ENCODE results near the gene PLA2G4E. TPM values are rescaled to one million over a fixed set of nuclear protein-coding genes. Genes with fewer than 3 reads are reported as not detected.

PLA2G4E gene
- total RNA-seq, 1 experiment from 2014 or later, result not detected

DNA sequence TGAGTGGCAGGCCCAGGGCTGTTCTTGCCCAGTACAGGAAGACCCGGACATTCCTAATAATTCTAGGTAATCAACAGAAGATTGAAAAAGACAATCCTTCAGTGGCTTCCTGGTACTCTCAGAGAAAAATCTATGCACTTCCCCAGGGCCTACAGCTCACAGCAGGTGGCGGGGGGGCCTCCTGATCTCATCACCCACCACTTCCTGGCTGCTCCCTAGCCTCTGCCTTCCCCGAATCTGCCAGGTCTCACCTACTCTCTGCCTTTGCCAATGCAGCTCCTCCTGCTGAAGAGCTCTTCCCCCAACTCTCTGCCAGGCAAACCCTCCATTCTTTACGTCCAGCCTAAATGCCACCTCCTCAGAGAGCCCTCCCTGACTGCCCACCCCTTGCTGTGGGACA lies 86.0 kb downstream of the PLA2G4E start:
- in situ Hi-C loops (cut with HindIII; ENCODE audit: low pct_unique_long_range_greater_than_20kb, low sequenced_read_pairs), result no loop called here
- Histone ChIP-seq H3K27ac (ENCODE audit: low read length) (peak overlapping the region; percentile 91), H3K4me1 (ENCODE audit: control insufficient read depth, insufficient read depth, low read length) (peaks cover 54% of the 10 kb centered on the region), H3K27me3 (ENCODE audit: control insufficient read depth, insufficient read depth, low read length) (no peaks in the 10 kb centered on the region), H3K9me3 (ENCODE audit: control insufficient read depth, insufficient read depth, low read depth, low read length) (no peaks in the 10 kb centered on the region), H3K4me3 (ENCODE audit: low read depth in 2 of 2, low read length in 2 of 2) (no peak overlapping the region), H3K36me3 (ENCODE audit: control insufficient read depth, insufficient read depth, low read length) (no peaks in the 10 kb centered on the region)
- intact Hi-C loops (cut with micrococcal nuclease; ENCODE audit: unreplicated experiment), result no loop called here
- BruUV-seq (replicated peaks), result no TSS peak
- TF ChIP-seq POLR2AphosphoS5 (IDR thresholded peaks at IDR 0.05; ENCODE audit: low read depth, low read length) (no peak), SIN3A (IDR thresholded peaks at IDR 0.05; ENCODE audit: borderline replicate concordance, insufficient read depth, low read depth, low read length) (no peak), TCF7L2 (IDR thresholded peaks at IDR 0.05; ENCODE audit: low read depth, low read length) (no peak)
- TF ChIP-seq, protein P1, sequence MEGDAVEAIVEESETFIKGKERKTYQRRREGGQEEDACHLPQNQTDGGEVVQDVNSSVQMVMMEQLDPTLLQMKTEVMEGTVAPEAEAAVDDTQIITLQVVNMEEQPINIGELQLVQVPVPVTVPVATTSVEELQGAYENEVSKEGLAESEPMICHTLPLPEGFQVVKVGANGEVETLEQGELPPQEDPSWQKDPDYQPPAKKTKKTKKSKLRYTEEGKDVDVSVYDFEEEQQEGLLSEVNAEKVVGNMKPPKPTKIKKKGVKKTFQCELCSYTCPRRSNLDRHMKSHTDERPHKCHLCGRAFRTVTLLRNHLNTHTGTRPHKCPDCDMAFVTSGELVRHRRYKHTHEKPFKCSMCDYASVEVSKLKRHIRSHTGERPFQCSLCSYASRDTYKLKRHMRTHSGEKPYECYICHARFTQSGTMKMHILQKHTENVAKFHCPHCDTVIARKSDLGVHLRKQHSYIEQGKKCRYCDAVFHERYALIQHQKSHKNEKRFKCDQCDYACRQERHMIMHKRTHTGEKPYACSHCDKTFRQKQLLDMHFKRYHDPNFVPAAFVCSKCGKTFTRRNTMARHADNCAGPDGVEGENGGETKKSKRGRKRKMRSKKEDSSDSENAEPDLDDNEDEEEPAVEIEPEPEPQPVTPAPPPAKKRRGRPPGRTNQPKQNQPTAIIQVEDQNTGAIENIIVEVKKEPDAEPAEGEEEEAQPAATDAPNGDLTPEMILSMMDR (IDR thresholded peaks at IDR 0.05), result no peak
- TF ChIP-seq, protein P2, sequence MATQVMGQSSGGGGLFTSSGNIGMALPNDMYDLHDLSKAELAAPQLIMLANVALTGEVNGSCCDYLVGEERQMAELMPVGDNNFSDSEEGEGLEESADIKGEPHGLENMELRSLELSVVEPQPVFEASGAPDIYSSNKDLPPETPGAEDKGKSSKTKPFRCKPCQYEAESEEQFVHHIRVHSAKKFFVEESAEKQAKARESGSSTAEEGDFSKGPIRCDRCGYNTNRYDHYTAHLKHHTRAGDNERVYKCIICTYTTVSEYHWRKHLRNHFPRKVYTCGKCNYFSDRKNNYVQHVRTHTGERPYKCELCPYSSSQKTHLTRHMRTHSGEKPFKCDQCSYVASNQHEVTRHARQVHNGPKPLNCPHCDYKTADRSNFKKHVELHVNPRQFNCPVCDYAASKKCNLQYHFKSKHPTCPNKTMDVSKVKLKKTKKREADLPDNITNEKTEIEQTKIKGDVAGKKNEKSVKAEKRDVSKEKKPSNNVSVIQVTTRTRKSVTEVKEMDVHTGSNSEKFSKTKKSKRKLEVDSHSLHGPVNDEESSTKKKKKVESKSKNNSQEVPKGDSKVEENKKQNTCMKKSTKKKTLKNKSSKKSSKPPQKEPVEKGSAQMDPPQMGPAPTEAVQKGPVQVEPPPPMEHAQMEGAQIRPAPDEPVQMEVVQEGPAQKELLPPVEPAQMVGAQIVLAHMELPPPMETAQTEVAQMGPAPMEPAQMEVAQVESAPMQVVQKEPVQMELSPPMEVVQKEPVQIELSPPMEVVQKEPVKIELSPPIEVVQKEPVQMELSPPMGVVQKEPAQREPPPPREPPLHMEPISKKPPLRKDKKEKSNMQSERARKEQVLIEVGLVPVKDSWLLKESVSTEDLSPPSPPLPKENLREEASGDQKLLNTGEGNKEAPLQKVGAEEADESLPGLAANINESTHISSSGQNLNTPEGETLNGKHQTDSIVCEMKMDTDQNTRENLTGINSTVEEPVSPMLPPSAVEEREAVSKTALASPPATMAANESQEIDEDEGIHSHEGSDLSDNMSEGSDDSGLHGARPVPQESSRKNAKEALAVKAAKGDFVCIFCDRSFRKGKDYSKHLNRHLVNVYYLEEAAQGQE (IDR thresholded peaks at IDR 0.05; ENCODE audit: insufficient read depth in 1 of 2, low read depth in 2 of 2, low read length in 1 of 2), result no peak
- POLR2A ChIA-PET, result interaction anchor here (0.6 kb wide), 1 partner anchor 9 kb away, joined by 5 read pairs; no protein-coding TSS in a partner anchor
- ATAC-seq, result peak; percentile 35
- CTCF ChIA-PET, result interaction anchor here (0.6 kb wide), 1 partner anchor 30 kb away, joined by 6 read pairs; no protein-coding TSS in a partner anchor
- no peak for DNase-seq (ENCODE audit: low read depth, low spot score)

DNA sequence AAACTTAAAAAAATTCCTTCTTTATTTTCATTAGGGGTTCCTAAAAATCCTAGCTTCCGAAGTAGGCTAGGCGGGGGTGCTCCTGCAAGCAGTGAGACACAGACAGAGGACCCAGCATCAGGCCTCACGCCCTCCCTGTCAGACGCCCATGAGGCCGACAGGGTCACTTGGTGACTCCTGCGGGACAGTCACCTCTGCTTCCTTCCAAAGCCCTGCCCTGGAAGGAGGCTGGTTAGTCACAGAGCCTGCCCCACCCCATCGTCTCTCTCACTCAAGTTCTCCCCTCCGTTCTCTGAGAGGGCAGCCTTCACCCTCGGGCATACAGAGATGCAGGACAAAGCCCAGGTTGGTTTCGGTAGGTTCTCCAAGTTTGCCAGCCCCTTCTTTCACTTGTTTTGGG lies 87.1 kb downstream of the PLA2G4E start:
- ChIA-PET POLR2A (no interaction called here), CTCF (no interaction called here)
- Histone ChIP-seq H3K4me3 (ENCODE audit: low read depth in 2 of 2, low read length in 2 of 2) (no peak overlapping the region), H3K4me1 (ENCODE audit: control insufficient read depth, insufficient read depth, low read length) (peaks cover 65% of the 10 kb centered on the region), H3K36me3 (ENCODE audit: control insufficient read depth, insufficient read depth, low read length) (no peaks in the 10 kb centered on the region), H3K27me3 (ENCODE audit: control insufficient read depth, insufficient read depth, low read length) (no peaks in the 10 kb centered on the region), H3K27ac (ENCODE audit: low read length) (peak overlapping the region; percentile 91), H3K9me3 (ENCODE audit: control insufficient read depth, insufficient read depth, low read depth, low read length) (no peaks in the 10 kb centered on the region)
- ATAC-seq (peak; percentile 59), DNase-seq (ENCODE audit: low read depth, low spot score) (no peak)
- intact Hi-C loops (cut with micrococcal nuclease; ENCODE audit: unreplicated experiment), result no loop called here
- TF ChIP-seq POLR2AphosphoS5 (IDR thresholded peaks at IDR 0.05; ENCODE audit: low read depth, low read length) (no peak), TCF7L2 (IDR thresholded peaks at IDR 0.05; ENCODE audit: low read depth, low read length) (no peak), SIN3A (IDR thresholded peaks at IDR 0.05; ENCODE audit: borderline replicate concordance, insufficient read depth, low read depth, low read length) (no peak)
- TF ChIP-seq, protein P2 (IDR thresholded peaks at IDR 0.05; ENCODE audit: insufficient read depth in 1 of 2, low read depth in 2 of 2, low read length in 1 of 2), result no peak
- TF ChIP-seq, protein P1 (IDR thresholded peaks at IDR 0.05), result no peak
- no TSS peak for BruUV-seq (replicated peaks)
- in situ Hi-C loops (cut with HindIII; ENCODE audit: low pct_unique_long_range_greater_than_20kb, low sequenced_read_pairs), result no loop called here
